Measurements from ENCODE around the gene DPT. TPM values are rescaled to one million over a fixed set of nuclear protein-coding genes. Genes with fewer than 3 reads are reported as not detected.

The DPT gene
- total RNA-seq, 2 donors from 2014 or later, result 60.7 to 85.7 TPM

GRCh38 chr1:168676029-168676812, 52.8 kb downstream of the DPT start:
- H3K4me3 ChIP-seq, result no peak overlapping the region
- H3K27ac ChIP-seq, result no peak overlapping the region
- no peaks in the 10 kb centered on the region for H3K27me3 ChIP-seq (replicated peaks; ENCODE audit: insufficient read depth)
- H3K36me3 ChIP-seq, result no peaks in the 10 kb centered on the region
- no peak for DNase-seq (ENCODE audit: low spot score)
- H3K9me3 ChIP-seq, result no peaks in the 10 kb centered on the region
- no peak for TF ChIP-seq CTCF (IDR thresholded peaks at IDR 0.05)
- no peak for ATAC-seq (ENCODE audit: insufficient number of reproducible peaks, low FRiP score, low read depth)
- peaks cover 0 to 5% of the 10 kb centered on the region in 2 donors for H3K4me1 ChIP-seq (ENCODE audit: control insufficient read depth in 1 of 2, low read depth in 2 of 2)

GRCh38 chr1:168673974-168674683, 54.9 kb downstream of the DPT start:
- Histone ChIP-seq H3K4me1 (ENCODE audit: control insufficient read depth in 1 of 2, low read depth in 2 of 2) (no peaks in the 10 kb centered on the region), H3K27ac (no peak overlapping the region), H3K4me3 (no peak overlapping the region), H3K9me3 (no peaks in the 10 kb centered on the region), H3K36me3 (no peaks in the 10 kb centered on the region), H3K27me3 (replicated peaks; ENCODE audit: insufficient read depth) (no peaks in the 10 kb centered on the region)
- ATAC-seq (ENCODE audit: insufficient number of reproducible peaks, low FRiP score, low read depth) (no peak), DNase-seq (ENCODE audit: low spot score) (no peak)
- no peak for TF ChIP-seq CTCF (IDR thresholded peaks at IDR 0.05)

- Histone ChIP-seq H3K36me3 (no peaks in the 10 kb centered on the region), H3K9me3 (no peaks in the 10 kb centered on the region), H3K4me1 (ENCODE audit: control insufficient read depth in 1 of 2, low read depth in 2 of 2) (no peaks in the 10 kb centered on the region), H3K27ac (no peak overlapping the region), H3K27me3 (replicated peaks; ENCODE audit: insufficient read depth) (no peaks in the 10 kb centered on the region), H3K4me3 (no peak overlapping the region)
- no peak for DNase-seq (ENCODE audit: low spot score)
- ATAC-seq (ENCODE audit: insufficient number of reproducible peaks, low FRiP score, low read depth), result no peak
- no peak for TF ChIP-seq CTCF (IDR thresholded peaks at IDR 0.05)
Measured at GRCh38 chr1:168672278-168672677, 56.7 kb downstream of the DPT start.

GRCh38 chr1:168671782-168672181, 57.2 kb downstream of the DPT start:
- no peaks in the 10 kb centered on the region for H3K27me3 ChIP-seq (replicated peaks; ENCODE audit: insufficient read depth)
- no peaks in the 10 kb centered on the region for H3K36me3 ChIP-seq
- ATAC-seq (ENCODE audit: insufficient number of reproducible peaks, low FRiP score, low read depth) (no peak), DNase-seq (ENCODE audit: low spot score) (no peak)
- H3K9me3 ChIP-seq, result no peaks in the 10 kb centered on the region
- no peak overlapping the region for H3K27ac ChIP-seq
- H3K4me3 ChIP-seq, result no peak overlapping the region
- H3K4me1 ChIP-seq (ENCODE audit: control insufficient read depth in 1 of 2, low read depth in 2 of 2), result no peaks in the 10 kb centered on the region
- TF ChIP-seq CTCF (IDR thresholded peaks at IDR 0.05), result no peak

- Histone ChIP-seq H3K27ac (no peak overlapping the region), H3K36me3 (no peaks in the 10 kb centered on the region), H3K4me1 (ENCODE audit: control insufficient read depth in 1 of 2, low read depth in 2 of 2) (no peaks in the 10 kb centered on the region), H3K9me3 (no peaks in the 10 kb centered on the region), H3K27me3 (replicated peaks; ENCODE audit: insufficient read depth) (no peaks in the 10 kb centered on the region), H3K4me3 (no peak overlapping the region)
- DNase-seq (ENCODE audit: low spot score) (no peak), ATAC-seq (ENCODE audit: insufficient number of reproducible peaks, low FRiP score, low read depth) (no peak)
- TF ChIP-seq CTCF (IDR thresholded peaks at IDR 0.05), result no peak
Measured at GRCh38 chr1:168665975-168666374, 63.0 kb downstream of the DPT start.

Measured in thoracic aorta (tissue), 2 donors.